GM12878 (cell line): Measurements from ENCODE around the gene TMEM174. TPM values are rescaled to one million over a fixed set of nuclear protein-coding genes. Genes with fewer than 3 reads are reported as not detected.

ENCODE experiments used
- E2F8 ChIP-seq: fragments of 450-650 bp; IDR thresholded peaks from 2 replicates; pipeline ENCODE4 v1.6.1; 2018; ENCODE audit warnings: mild to moderate bottlenecking, low read depth, moderate library complexity; ENCODE audit not compliant: partially characterized antibody
- ELK1 ChIP-seq: IDR thresholded peaks from 2 replicates; pipeline ENCODE4 v1.6.1; 2012; ENCODE audit warnings: low read depth, low read length, improper control_type of control experiment
- HSF1 ChIP-seq: fragments of 150-350 bp; IDR thresholded peaks from 2 replicates; pipeline ENCODE4 v1.6.1; 2014; ENCODE audit warnings: mild to moderate bottlenecking, low read depth, low read length
- IKZF2 ChIP-seq, 2 experiments: fragments of 450-650 bp; IDR thresholded peaks; 2 replicates each; pipeline ENCODE4 v1.6.1; 2017; ENCODE audit warnings: mild to moderate bottlenecking in 2 of 2, moderate library complexity in 2 of 2
- NR2C2 ChIP-seq: IDR thresholded peaks from 2 replicates; pipeline ENCODE4 v1.6.1; 2011; ENCODE audit warnings: borderline replicate concordance, low read depth; ENCODE audit not compliant: control insufficient read depth, insufficient read length
- NRF1 ChIP-seq: conservative IDR thresholded peaks from 2 replicates; pipeline ENCODE4 v1.6.1; 2011; ENCODE audit warnings: mild to moderate bottlenecking, low read depth, low read length, improper control_type of control experiment
- POU2F2 ChIP-seq: IDR thresholded peaks from 3 replicates; pipeline ENCODE4 v1.6.1; 2011; ENCODE audit warnings: low read depth, mild to moderate bottlenecking, low read length, borderline replicate concordance
- RAD51 ChIP-seq: fragments of 450-650 bp; IDR thresholded peaks from 2 replicates; pipeline ENCODE4 v1.6.1; 2016; ENCODE audit warnings: moderate library complexity, mild to moderate bottlenecking, inconsistent platforms
- SUPT20H ChIP-seq: IDR thresholded peaks from 2 replicates; pipeline ENCODE4 v1.6.1; 2011; ENCODE audit warnings: low read depth, mild to moderate bottlenecking, low read length, moderate library complexity, borderline replicate concordance; ENCODE audit not compliant: control insufficient read depth
- polyA plus RNA-seq, 11 experiments: library from polyadenylated mRNA; depleted of rRNA in 4 of 11; unstranded in 6 of 11; stranded (reverse) in 5 of 11; fragments of >200 nt; fragmentation: Nextera tagmentation in 4 of 11; fragmentation: Illumina TruSeq in 1 of 11; extraction: Ambion mirVana in 4 of 11; extraction: Trizol in 1 of 11; gene quantifications; 1 replicate in 1 of 11; 2 replicates in 10 of 11; pipeline versions ENCODE4 v1.2.1 to v1.2.3, GENCODE V29; 2011 to 2016; ENCODE audit warnings: inconsistent platforms in 2 of 11, missing spikeins in 2 of 11, low read depth in 1 of 11
- total RNA-seq, 4 experiments: library from RNA; depleted of rRNA in 3 of 4; stranded (reverse); fragments of >200 nt in 3 of 4; fragmentation: Illumina TruSeq in 1 of 4; extraction: Trizol in 1 of 4; gene quantifications; 2 replicates each; pipeline versions ENCODE4 v1.2.1 to v1.2.3, GENCODE V29; 2013 to 2021
- TF ChIP-seq, protein P1 (sequence below): fragments of 450-650 bp; conservative IDR thresholded peaks from 2 replicates; pipeline ENCODE4 v1.6.1; 2017; ENCODE audit warnings: mild to moderate bottlenecking, moderate library complexity
- TF ChIP-seq, protein P2 (sequence below): IDR thresholded peaks from 2 replicates; pipeline ENCODE4 v1.6.1; 2011; ENCODE audit warnings: low read depth, low read length, improper control_type of control experiment, borderline replicate concordance

TMEM174 gene
- total and polyA plus RNA-seq, 10 of the 15 experiments (the other 5 are each of a cell fraction or from before 2014, with no cell fraction given): not detected

GRCh38 chr5:73183481-73183891, 10.5 kb downstream of the TMEM174 start (continued):
- TF ChIP-seq E2F8 (no peak), NRF1 (no peak), SUPT20H (no peak), IKZF2 (IDR thresholded peaks at IDR 0.05) (no peak), HSF1 (no peak), NR2C2 (no peak), ELK1 (no peak), RAD51 (no peak), POU2F2 (no peak)
- TF ChIP-seq, protein P1, sequence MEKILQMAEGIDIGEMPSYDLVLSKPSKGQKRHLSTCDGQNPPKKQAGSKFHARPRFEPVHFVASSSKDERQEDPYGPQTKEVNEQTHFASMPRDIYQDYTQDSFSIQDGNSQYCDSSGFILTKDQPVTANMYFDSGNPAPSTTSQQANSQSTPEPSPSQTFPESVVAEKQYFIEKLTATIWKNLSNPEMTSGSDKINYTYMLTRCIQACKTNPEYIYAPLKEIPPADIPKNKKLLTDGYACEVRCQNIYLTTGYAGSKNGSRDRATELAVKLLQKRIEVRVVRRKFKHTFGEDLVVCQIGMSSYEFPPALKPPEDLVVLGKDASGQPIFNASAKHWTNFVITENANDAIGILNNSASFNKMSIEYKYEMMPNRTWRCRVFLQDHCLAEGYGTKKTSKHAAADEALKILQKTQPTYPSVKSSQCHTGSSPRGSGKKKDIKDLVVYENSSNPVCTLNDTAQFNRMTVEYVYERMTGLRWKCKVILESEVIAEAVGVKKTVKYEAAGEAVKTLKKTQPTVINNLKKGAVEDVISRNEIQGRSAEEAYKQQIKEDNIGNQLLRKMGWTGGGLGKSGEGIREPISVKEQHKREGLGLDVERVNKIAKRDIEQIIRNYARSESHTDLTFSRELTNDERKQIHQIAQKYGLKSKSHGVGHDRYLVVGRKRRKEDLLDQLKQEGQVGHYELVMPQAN: no peak
- TF ChIP-seq, protein P2, sequence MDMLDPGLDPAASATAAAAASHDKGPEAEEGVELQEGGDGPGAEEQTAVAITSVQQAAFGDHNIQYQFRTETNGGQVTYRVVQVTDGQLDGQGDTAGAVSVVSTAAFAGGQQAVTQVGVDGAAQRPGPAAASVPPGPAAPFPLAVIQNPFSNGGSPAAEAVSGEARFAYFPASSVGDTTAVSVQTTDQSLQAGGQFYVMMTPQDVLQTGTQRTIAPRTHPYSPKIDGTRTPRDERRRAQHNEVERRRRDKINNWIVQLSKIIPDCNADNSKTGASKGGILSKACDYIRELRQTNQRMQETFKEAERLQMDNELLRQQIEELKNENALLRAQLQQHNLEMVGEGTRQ: no peak
- TF ChIP-seq, all 136 proteins: peak for 0
